HK-2 (cell line): ENCODE data around the gene NEDD4L.
A peak's percentile ranks its signal among the peaks of the same experiment; 100 is the strongest.
"Not testable (repeated sequence)": the region's sequence is repeated elsewhere in the genome, so short reads cannot be mapped to it uniquely, and the experiment has no call there.

Source experiments
- DNase-seq: peaks from one replicate; pipeline ENCODE4 v3.0.0-alpha.2; 2018; ENCODE audit not compliant: unreplicated experiment

The NEDD4L gene

GRCh38 chr18:58043491-58044369 lies at the start of gene NEDD4L:
TSS of gene NEDD4L (plus strand) at chr18:58044226. CDS start at chr18:58044661, 435 bp downstream.
- DNase-seq = peak; percentile 75

- DNase-seq = no peak
Measured at GRCh38 chr18:57995331-57995730, 48.7 kb upstream of the NEDD4L start.

GRCh38 chr18:57996894-57997293 lies 47.1 kb upstream of the NEDD4L start:
- not testable (repeated sequence) for DNase-seq

- DNase-seq = no peak
Measured at GRCh38 chr18:57997820-57998219, 46.2 kb upstream of the NEDD4L start.

GRCh38 chr18:57998461-57998860 lies 45.6 kb upstream of the NEDD4L start:
- no peak for DNase-seq

GRCh38 chr18:58004317-58004716 lies 39.7 kb upstream of the NEDD4L start:
- no peak for DNase-seq

- peak; percentile 0 for DNase-seq
Measured at GRCh38 chr18:58005011-58005410, 39.0 kb upstream of the NEDD4L start.

GRCh38 chr18:58005885-58006523 lies 38.0 kb upstream of the NEDD4L start:
- no peak for DNase-seq

- DNase-seq = no peak
Measured at GRCh38 chr18:58009166-58009565, 34.9 kb upstream of the NEDD4L start.

GRCh38 chr18:58010265-58010664 lies 33.8 kb upstream of the NEDD4L start:
- no peak for DNase-seq

GRCh38 chr18:58012356-58012755 lies 31.7 kb upstream of the NEDD4L start:
- DNase-seq = no peak

GRCh38 chr18:58013241-58014211 lies 30.5 kb upstream of the NEDD4L start:
- DNase-seq = no peak

GRCh38 chr18:58015065-58015780 lies 28.8 kb upstream of the NEDD4L start:
- DNase-seq = no peak

GRCh38 chr18:58017267-58017666 lies 26.8 kb upstream of the NEDD4L start:
- no peak for DNase-seq

GRCh38 chr18:58020567-58021107 lies 23.4 kb upstream of the NEDD4L start:
- DNase-seq = no peak

GRCh38 chr18:58021504-58021903 lies 22.5 kb upstream of the NEDD4L start:
- DNase-seq = no peak

- no peak for DNase-seq
Measured at GRCh38 chr18:58023108-58023507, 20.9 kb upstream of the NEDD4L start.

- DNase-seq = no peak
Measured at GRCh38 chr18:58024139-58024538, 19.9 kb upstream of the NEDD4L start.

- no peak for DNase-seq
Measured at GRCh38 chr18:58025205-58025604, 18.8 kb upstream of the NEDD4L start.

- DNase-seq = no peak
Measured at GRCh38 chr18:58025733-58026132, 18.3 kb upstream of the NEDD4L start.

- DNase-seq = no peak
Measured at GRCh38 chr18:58026395-58026794, 17.6 kb upstream of the NEDD4L start.
